ENCODE data around the gene KIAA1328.

DNA sequence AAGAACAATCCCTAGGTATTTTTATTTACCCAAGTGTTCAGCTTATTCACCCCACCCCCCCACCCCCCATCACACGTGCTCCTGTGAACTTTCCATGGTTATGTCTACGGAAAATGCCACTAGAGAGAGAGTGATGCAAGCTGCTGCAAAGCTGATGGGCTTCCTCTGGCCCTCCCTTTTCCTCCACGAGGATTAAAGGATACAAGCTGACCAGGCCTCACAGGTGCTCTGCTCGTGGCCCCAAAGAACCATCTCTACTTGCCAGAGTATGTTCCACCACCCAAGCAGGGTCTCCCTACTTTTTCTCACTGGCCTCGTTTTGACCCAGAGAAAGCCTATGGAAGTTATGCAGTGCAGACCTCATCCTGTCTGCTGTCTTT, 394.1 kb downstream of the KIAA1328 start:
- TF ChIP-seq CTCF (IDR thresholded peaks at IDR 0.05) (no peak), ZFX (IDR thresholded peaks at IDR 0.05; ENCODE audit: borderline replicate concordance) (no peak)

Measured in 22Rv1 (cell line).